Measurements from ENCODE around the gene ZBED3. TPM values are rescaled to one million over a fixed set of nuclear protein-coding genes. Genes with fewer than 3 reads are reported as not detected.

The ZBED3 gene
- total and polyA plus RNA-seq, 2 donors (not counting 3 experiments of a cell fraction or from before 2014, with no cell fraction given): 11.8 to 15.9 TPM

GRCh38 chr5:77083088-77083487, 4.0 kb downstream of the ZBED3 start:
- H4K20me1 ChIP-seq (replicated peaks; ENCODE audit: control insufficient read depth, extremely low read depth, insufficient read depth, low read length): no peaks in the 10 kb centered on the region
- H3K36me3 ChIP-seq (ENCODE audit: control insufficient read depth in 2 of 2, extremely low read depth in 1 of 2, insufficient read depth in 2 of 2, low read length in 2 of 2): no peaks in the 10 kb centered on the region
- H3K9me3 ChIP-seq (replicated peaks; ENCODE audit: control insufficient read depth, insufficient read depth, low read length): no peaks in the 10 kb centered on the region
- H3K9me1 ChIP-seq (replicated peaks; ENCODE audit: control insufficient read depth, extremely low read depth, insufficient read depth, low read length): no peaks in the 10 kb centered on the region
- H3K4me2 ChIP-seq (ENCODE audit: insufficient read depth, low read length): no peak overlapping the region
- no peak overlapping the region for H3K27ac ChIP-seq (ENCODE audit: insufficient read depth, low read depth, low read length)
- intact Hi-C loops (cut with micrococcal nuclease): no loop called here
- POLR2A ChIA-PET: no interaction called here
- FAIRE-seq: no peak
- H3K4me1 ChIP-seq (ENCODE audit: control insufficient read depth, extremely low read depth, insufficient read depth, low read length): peaks cover 16% of the 10 kb centered on the region
- TF ChIP-seq FOS (IDR thresholded peaks at IDR 0.05; ENCODE audit: borderline replicate concordance, insufficient read depth, low read length) (no peak), POLR2AphosphoS5 (IDR thresholded peaks at IDR 0.05; ENCODE audit: insufficient read depth, low read depth, low read length) (no peak), POLR2A (IDR thresholded peaks at IDR 0.05; ENCODE audit: low read depth, low read length) (no peak), MYC (IDR thresholded peaks at IDR 0.05; ENCODE audit: low read depth, low read length) (no peak), EZH2 (IDR thresholded peaks at IDR 0.05; ENCODE audit: borderline replicate concordance, low read depth, low read length, severe bottlenecking) (no peak), JUN (IDR thresholded peaks at IDR 0.05; ENCODE audit: borderline replicate concordance, insufficient read depth, insufficient read length, low read depth) (no peak), CTCF (IDR thresholded peaks at IDR 0.05; ENCODE audit: extremely low read depth in 1 of 2, insufficient read depth in 1 of 2, low read depth in 1 of 2, low read length in 2 of 2) (no peak), GATA2 (IDR thresholded peaks at IDR 0.05; ENCODE audit: insufficient read depth, insufficient read length, low read depth, low read length) (no peak)
- TF ChIP-seq, protein P1, sequence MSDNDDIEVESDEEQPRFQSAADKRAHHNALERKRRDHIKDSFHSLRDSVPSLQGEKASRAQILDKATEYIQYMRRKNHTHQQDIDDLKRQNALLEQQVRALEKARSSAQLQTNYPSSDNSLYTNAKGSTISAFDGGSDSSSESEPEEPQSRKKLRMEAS (IDR thresholded peaks at IDR 0.05; ENCODE audit: insufficient read depth, insufficient read length): no peak
- no peak for DNase-seq (ENCODE audit: low read depth, low spot score)
- CTCF ChIA-PET: interaction anchor here (0.8 kb wide), 1 partner anchor 9 kb away, joined by 3 read pairs; no protein-coding TSS in a partner anchor
- H3K4me3 ChIP-seq (replicated peaks in 1 of 3; ENCODE audit: insufficient read depth in 1 of 3, low read depth in 1 of 3, low read length in 3 of 3): no peak overlapping the region
- H2AFZ ChIP-seq (ENCODE audit: low read depth, low read length): no peak overlapping the region
- H3K27me3 ChIP-seq (ENCODE audit: control insufficient read depth in 2 of 2, insufficient read depth in 2 of 2, low read length in 2 of 2): no peaks in the 10 kb centered on the region
- no peaks in the 10 kb centered on the region for H3K79me2 ChIP-seq (ENCODE audit: control insufficient read depth, insufficient read depth, low read length)
- no peak overlapping the region for H3K9ac ChIP-seq (replicated peaks; ENCODE audit: extremely low read depth, insufficient read depth, low read length)
- no TSS peak for BruUV-seq (replicated peaks)
- dilution Hi-C loops (cut with MboI; ENCODE audit: extremely low pct_ligation_motif_present, low sequenced_read_pairs): no loop called here

Data from endothelial cell of umbilical vein (primary cell).